ENCODE results near the gene FREM2. TPM values are rescaled to one million over a fixed set of nuclear protein-coding genes. Genes with fewer than 3 reads are reported as not detected.

Gene FREM2
- total and polyA plus RNA-seq, 2 experiments from 2014 or later: 2.3 to 17.8 TPM

DNA sequence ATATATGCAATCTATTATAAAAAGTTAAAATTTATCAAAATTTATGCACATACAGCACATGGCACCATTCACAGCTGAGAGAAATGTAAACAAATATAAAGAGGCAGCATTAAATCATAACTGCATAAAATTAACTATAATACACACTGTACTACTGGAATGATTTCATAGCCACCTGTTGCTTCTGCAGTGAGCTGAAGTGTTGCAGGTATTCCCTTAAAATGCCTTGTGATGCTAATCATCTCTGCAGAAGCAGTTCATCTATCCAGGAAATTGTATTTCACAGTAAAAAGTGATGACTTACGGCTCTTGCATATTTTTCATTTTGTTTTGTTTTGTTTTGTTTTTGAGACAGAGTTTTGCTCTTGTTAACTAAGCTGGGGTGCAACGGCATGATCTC lies 221.7 kb downstream of the FREM2 start:
- Histone ChIP-seq H4K20me1 (ENCODE audit: insufficient read depth, poor library complexity, severe bottlenecking) (no peaks in the 10 kb centered on the region), H3K4me3 (no peak overlapping the region), H3K27me3 (no peaks in the 10 kb centered on the region), H3K9me3 (ENCODE audit: low read depth) (no peaks in the 10 kb centered on the region), H3K27ac (no peak overlapping the region), H3K4me2 (no peak overlapping the region), H3K79me2 (no peaks in the 10 kb centered on the region), H3K9me2 (replicated peaks; ENCODE audit: insufficient read depth) (no peaks in the 10 kb centered on the region), H2AFZ (no peak overlapping the region), H3K4me1 (ENCODE audit: insufficient read depth) (no peaks in the 10 kb centered on the region), H3K36me3 (replicated peaks; ENCODE audit: insufficient read depth, low read depth) (no peaks in the 10 kb centered on the region)
- WGBS (ENCODE audit: low lambda C conversion rate, missing lambda C conversion rate): 95% methylated on average over 2 of the region's 2 CpGs
- no peak for DNase-seq (ENCODE audit: low spot score)
- no peak for TF ChIP-seq EZH2phosphoT487 (IDR thresholded peaks at IDR 0.05; ENCODE audit: low read depth, severe bottlenecking, unreplicated experiment)
- no peak for TF ChIP-seq EZH2 (IDR thresholded peaks at IDR 0.05; ENCODE audit: borderline replicate concordance)
- TF ChIP-seq, protein P1, sequence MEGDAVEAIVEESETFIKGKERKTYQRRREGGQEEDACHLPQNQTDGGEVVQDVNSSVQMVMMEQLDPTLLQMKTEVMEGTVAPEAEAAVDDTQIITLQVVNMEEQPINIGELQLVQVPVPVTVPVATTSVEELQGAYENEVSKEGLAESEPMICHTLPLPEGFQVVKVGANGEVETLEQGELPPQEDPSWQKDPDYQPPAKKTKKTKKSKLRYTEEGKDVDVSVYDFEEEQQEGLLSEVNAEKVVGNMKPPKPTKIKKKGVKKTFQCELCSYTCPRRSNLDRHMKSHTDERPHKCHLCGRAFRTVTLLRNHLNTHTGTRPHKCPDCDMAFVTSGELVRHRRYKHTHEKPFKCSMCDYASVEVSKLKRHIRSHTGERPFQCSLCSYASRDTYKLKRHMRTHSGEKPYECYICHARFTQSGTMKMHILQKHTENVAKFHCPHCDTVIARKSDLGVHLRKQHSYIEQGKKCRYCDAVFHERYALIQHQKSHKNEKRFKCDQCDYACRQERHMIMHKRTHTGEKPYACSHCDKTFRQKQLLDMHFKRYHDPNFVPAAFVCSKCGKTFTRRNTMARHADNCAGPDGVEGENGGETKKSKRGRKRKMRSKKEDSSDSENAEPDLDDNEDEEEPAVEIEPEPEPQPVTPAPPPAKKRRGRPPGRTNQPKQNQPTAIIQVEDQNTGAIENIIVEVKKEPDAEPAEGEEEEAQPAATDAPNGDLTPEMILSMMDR (IDR thresholded peaks at IDR 0.05; ENCODE audit: poor library complexity): no peak

DNA sequence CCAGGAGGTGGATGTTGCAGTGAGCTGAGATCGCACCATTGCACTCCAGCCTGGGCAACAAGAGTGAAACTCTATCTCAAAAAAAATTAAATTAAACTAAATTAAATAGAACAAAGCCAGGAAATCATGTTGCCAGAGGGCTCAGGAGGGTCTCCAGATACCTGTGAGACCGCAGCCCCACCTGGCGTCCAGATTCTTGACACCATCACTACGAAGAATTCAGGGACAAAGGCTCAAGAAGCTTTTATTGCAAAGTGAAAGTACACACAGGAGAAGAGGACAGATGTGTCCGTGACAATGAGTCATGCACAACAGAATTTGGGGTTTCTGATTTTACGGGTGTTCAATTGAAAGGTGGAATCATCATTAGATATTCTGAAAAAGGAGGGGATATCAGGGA lies 227.2 kb downstream of the FREM2 start:
- H4K20me1 ChIP-seq (ENCODE audit: insufficient read depth, poor library complexity, severe bottlenecking): no peaks in the 10 kb centered on the region
- no peaks in the 10 kb centered on the region for H3K27me3 ChIP-seq
- H3K9me3 ChIP-seq (ENCODE audit: low read depth): no peaks in the 10 kb centered on the region
- no peak overlapping the region for H2AFZ ChIP-seq
- DNase-seq (ENCODE audit: low spot score): no peak
- no peaks in the 10 kb centered on the region for H3K4me1 ChIP-seq (ENCODE audit: insufficient read depth)
- no peaks in the 10 kb centered on the region for H3K79me2 ChIP-seq
- no peaks in the 10 kb centered on the region for H3K36me3 ChIP-seq (replicated peaks; ENCODE audit: insufficient read depth, low read depth)
- H3K27ac ChIP-seq: no peak overlapping the region
- H3K4me3 ChIP-seq: no peak overlapping the region
- no peak overlapping the region for H3K4me2 ChIP-seq
- H3K9me2 ChIP-seq (replicated peaks; ENCODE audit: insufficient read depth): no peaks in the 10 kb centered on the region
- TF ChIP-seq EZH2phosphoT487 (IDR thresholded peaks at IDR 0.05; ENCODE audit: low read depth, severe bottlenecking, unreplicated experiment) (no peak), EZH2 (IDR thresholded peaks at IDR 0.05; ENCODE audit: borderline replicate concordance) (no peak)
- TF ChIP-seq, protein P1 (IDR thresholded peaks at IDR 0.05; ENCODE audit: poor library complexity): peak; percentile 5
- 79% methylated on average over 6 of the region's 6 CpGs for WGBS (ENCODE audit: low lambda C conversion rate, missing lambda C conversion rate)

DNA sequence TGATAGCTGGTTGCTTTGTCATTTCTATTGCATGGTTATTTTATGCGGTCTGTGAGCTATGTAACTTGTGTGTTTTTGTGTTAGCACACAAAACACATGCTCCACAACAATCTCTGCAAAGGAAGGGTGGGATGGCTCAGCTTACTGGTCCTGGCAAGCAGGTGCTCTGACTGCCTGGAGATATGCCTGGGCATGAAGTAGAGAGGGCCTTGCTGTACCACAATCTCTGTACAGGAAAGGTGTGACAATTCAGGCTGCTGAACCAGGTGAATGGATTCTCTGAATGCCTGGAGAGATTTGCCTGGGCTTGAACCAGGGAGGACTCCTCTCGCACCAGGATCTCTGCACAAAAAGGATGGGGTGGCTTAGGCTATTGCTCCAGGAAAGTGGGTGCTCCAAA lies 234.2 kb downstream of the FREM2 start:
- Histone ChIP-seq H3K79me2 (no peaks in the 10 kb centered on the region), H3K27ac (no peak overlapping the region), H3K4me1 (ENCODE audit: insufficient read depth) (no peaks in the 10 kb centered on the region), H3K9me3 (ENCODE audit: low read depth) (no peaks in the 10 kb centered on the region), H3K4me3 (no peak overlapping the region), H3K4me2 (no peak overlapping the region), H3K9me2 (replicated peaks; ENCODE audit: insufficient read depth) (no peaks in the 10 kb centered on the region), H4K20me1 (ENCODE audit: insufficient read depth, poor library complexity, severe bottlenecking) (no peaks in the 10 kb centered on the region), H3K27me3 (no peaks in the 10 kb centered on the region), H3K36me3 (replicated peaks; ENCODE audit: insufficient read depth, low read depth) (no peaks in the 10 kb centered on the region), H2AFZ (no peak overlapping the region)
- TF ChIP-seq EZH2phosphoT487 (IDR thresholded peaks at IDR 0.05; ENCODE audit: low read depth, severe bottlenecking, unreplicated experiment): no peak
- no peak for TF ChIP-seq EZH2 (IDR thresholded peaks at IDR 0.05; ENCODE audit: borderline replicate concordance)
- TF ChIP-seq, protein P1 (IDR thresholded peaks at IDR 0.05; ENCODE audit: poor library complexity): no peak
- DNase-seq (ENCODE audit: low spot score): no peak
- 69% methylated on average over 2 of the region's 2 CpGs for WGBS (ENCODE audit: low lambda C conversion rate, missing lambda C conversion rate)

DNA sequence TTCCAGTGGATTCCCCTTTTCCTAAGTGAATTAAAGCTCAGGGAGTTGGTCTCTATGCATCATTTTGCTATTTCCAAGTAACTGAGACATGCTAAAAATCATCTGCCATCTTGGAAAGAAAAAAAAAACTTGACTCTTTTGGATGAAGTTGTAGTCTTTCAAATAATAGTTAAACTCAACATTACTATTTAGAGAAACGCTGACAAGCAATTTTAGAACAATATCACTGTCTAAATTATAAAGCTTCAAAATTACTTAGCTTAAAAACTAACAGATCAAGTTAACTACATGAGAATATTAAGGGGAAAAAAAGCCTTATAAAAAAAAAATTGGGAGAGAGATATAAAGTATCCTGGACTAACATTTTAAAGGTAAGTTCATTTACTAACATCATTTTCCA lies 235.3 kb downstream of the FREM2 start:
- H3K36me3 ChIP-seq (replicated peaks; ENCODE audit: insufficient read depth, low read depth): no peaks in the 10 kb centered on the region

More for the DNA sequence above, 235.3 kb downstream of the FREM2 start:
- Histone ChIP-seq H3K9me3 (ENCODE audit: low read depth) (no peaks in the 10 kb centered on the region), H3K4me3 (no peak overlapping the region), H3K9me2 (replicated peaks; ENCODE audit: insufficient read depth) (no peaks in the 10 kb centered on the region), H3K4me2 (no peak overlapping the region), H4K20me1 (ENCODE audit: insufficient read depth, poor library complexity, severe bottlenecking) (no peaks in the 10 kb centered on the region), H2AFZ (no peak overlapping the region), H3K4me1 (ENCODE audit: insufficient read depth) (no peaks in the 10 kb centered on the region), H3K27ac (no peak overlapping the region), H3K27me3 (no peaks in the 10 kb centered on the region), H3K79me2 (no peaks in the 10 kb centered on the region)
- 91% methylated on average over 1 of the region's 1 CpG for WGBS (ENCODE audit: low lambda C conversion rate, missing lambda C conversion rate)
- DNase-seq (ENCODE audit: low spot score): no peak
- TF ChIP-seq EZH2phosphoT487 (IDR thresholded peaks at IDR 0.05; ENCODE audit: low read depth, severe bottlenecking, unreplicated experiment): no peak
- TF ChIP-seq EZH2 (IDR thresholded peaks at IDR 0.05; ENCODE audit: borderline replicate concordance): no peak
- TF ChIP-seq, protein P1 (IDR thresholded peaks at IDR 0.05; ENCODE audit: poor library complexity): no peak

Data from hepatocyte (in vitro differentiated cells).